Hematopoietic multipotent progenitor cell treated with erythropoietin and hydrocortisone succinate and interleukin-3 and kit ligand, for 4 days (in vitro differentiated cells): ENCODE data around the gene ACTN2.

Source experiments
- DNase-seq: peaks from one replicate; pipeline ENCODE4 v3.0.0-alpha.2; 2015

ACTN2 gene

DNA sequence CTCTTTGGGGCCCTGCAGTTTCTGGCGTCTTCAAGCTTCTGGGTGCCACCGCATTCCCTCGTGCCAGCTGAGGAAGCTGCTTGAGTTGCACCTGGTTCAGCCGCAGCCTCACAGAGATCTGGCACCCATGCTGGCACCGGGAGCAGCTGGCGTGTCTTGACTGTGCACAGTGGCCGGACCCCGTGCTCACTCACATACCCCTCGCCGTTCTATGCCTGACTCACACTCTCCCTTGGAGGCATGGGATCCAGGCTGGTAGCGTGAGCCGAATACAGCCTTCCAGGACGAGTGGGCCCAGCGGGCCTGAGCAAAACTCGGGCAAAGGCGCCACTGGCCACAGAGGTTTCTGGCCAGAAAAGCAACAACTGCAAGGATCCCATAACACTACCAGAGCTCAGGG is 100.2 kb downstream of the ACTN2 start:
- no peak for DNase-seq

DNA sequence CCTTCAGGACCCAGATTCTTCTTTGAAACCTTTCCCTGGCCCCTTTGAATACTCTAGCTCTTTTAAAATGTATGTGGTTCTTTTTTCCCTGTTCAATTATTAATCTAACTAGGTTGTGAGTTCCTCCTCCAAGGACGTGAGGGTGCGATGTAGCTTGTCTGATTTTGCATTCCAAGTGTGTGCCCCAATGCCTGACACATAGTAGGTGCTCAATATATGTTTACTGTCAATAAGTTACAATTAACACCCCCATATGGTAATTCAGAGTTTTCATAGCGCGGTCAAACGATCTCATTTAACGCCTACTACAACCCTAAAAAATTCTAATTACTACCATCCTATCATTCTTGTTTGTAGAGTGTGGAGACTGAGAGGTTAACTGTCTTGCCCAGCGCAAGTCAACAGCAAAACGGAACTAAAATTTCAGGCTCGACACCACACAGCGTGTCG is 108.3 kb downstream of the ACTN2 start:
- no peak for DNase-seq

DNA sequence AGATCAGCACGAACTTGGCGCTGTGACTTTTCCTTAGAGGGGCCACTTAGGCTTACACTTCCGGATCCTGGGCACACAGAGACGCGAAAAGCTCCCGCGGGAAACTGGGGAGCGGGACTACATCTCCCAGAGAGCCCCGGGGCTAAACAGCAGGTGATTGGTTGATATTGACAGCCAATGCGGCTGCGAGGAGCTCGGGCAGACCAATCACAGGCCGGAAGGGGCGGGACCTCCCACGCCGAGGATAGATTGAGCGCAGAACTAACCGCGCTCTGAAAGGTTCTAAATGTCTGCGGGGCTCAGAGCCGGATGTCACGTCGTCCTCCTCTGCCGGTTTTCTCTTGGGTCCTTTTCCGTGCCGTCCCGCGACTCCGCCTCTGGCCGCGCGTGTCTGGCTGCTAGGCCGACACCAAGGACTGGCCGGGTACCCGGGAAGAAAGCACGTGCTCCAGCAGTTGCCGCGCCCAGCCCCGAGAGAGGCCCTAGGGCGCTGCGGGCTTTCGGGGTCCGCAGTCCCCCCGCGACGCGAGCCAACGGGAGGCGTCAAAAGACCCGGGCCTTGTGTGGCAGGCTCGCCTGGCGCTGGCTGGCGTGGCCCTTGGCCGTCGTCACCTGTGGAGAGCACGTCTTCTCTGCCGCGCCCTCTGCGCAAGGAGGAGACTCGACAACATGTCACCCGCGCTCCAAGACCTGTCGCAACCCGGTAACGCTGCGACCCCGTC is 108.9 kb downstream of the ACTN2 start, which contains the start of gene MTR:
TSS of gene MTR (plus strand) at position 258 of the 722 bp plus-strand sequence. CDS start at position 670, 412 bp downstream.
- DNase-seq: peak; percentile 99

DNA sequence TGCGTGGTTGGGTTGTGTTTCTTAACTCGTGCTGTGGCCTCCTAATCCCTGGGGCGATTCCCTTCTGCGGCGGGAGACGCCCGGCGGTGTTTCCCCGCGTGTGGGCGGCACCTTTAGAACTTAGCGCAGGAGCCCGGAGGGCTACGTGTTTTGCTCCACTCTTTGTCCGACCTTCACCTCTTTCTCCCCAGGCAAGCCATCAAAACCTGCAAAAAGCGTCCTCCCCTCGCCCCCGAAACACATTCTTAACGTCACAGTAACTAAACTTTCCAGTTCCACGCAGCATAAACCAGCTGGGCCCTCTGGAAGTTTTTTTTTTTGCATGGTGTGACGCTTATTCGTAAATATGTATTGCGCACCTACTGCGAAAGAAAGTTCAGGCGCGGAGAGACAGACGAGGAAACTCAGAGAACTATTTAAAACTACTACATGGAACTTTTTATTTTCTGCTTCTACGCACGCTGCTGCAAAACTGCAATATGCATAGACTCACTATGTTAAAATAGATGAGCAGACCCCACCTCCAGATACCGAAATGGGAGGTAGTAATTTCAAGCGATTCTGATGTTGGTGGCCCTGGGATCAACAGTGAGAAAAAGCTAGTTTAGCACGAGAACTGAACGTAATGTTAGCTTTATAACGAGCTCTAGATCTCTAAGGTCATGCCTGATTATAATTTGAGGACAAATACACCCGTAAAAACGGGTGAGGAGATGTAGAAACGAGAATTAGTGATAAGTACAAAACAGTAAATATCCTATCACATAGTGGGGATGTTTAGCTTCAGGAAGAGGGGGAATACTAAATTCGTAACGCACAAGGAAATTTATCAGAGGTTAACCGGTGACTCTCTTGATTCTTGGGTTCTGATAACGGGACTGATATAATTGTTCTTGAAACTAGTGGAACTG is 109.7 kb downstream of the ACTN2 start:
- DNase-seq: peak; percentile 58

DNA sequence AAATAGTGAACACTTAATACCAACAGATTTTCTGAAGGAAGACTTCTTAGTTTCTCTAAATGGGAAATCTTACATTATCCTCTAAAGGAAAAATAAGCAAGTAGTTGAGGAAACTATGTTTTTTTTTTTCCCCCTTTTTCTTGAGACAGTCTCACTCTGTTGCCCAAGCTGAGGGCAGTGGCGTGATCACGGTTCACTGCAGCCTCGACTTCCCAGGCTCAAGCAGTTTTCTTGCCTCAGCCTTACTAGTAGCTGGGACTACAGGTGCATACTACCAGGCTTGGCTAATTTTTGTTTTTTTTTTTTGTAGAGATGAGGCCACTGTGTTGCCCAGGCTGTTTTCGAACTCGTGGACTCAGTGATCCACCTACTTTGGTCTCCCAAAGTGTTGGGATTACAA is 112.7 kb downstream of the ACTN2 start:
- DNase-seq: no peak

DNA sequence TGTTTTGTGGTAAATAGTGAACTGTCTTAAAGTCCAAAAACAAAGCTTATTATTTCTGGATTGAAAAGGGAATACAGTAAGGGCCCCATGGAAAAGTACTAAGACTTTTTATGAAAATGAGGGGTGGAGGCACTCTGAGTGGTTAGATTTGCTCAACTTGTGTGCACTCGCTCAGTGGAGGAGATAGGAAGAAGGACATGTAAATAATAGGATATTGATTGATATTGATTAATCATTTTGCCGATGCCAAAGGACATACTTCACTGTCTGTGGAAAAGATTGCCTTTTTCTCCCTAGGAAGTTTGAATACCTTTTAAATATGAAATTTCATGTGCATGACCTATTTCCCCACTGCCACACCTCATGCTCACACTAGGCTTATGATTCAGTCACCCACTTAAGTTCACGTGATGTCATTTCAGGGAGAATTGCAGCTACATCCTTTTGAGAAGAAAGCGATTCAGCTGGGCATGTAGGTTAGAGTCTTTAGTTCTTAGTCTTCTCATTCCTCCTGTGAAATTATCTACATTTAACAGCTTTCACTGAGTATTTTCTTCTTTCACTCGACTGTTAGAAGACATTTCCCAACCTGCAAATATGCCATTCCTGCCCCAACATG is 113.8 kb downstream of the ACTN2 start:
- DNase-seq: no peak

DNA sequence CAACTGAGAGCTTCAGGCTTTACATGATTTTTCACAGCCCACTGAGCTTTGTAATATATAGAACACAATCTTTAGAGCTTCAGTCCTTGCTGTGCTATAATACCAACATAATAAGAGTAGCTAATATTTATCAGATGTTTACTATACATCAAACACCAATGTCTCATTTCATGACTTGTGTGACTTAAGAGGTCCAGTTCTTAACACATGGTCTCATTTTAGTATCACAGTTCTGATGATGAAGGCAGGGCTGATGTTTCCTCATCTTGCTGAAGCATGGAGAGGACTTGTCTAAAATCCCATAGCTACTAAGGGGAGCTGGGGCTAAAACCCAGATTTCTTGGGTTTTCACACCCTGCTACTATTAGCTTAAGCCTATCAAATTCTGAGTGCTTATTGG is 114.3 kb downstream of the ACTN2 start:
- no peak for DNase-seq

DNA sequence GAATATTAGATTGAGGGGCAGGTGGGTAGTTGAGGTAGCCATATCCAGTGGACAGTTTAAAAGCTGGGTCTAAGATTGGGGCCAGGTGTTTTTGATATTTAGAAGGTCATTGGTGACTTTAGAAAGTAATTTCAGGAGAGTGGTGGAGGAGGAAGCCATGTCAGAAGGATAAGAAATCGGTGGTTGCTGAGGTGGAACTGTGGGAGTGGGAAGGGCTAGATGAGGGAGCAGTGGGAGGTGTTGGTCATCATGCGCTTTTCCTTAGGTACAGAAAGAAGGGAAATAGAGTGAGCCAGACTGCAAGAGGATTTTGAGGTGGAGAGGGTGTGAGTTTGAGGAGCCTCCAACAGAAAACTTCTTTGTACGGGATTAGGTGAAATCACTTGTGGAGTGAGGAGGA is 116.0 kb downstream of the ACTN2 start:
- no peak for DNase-seq

DNA sequence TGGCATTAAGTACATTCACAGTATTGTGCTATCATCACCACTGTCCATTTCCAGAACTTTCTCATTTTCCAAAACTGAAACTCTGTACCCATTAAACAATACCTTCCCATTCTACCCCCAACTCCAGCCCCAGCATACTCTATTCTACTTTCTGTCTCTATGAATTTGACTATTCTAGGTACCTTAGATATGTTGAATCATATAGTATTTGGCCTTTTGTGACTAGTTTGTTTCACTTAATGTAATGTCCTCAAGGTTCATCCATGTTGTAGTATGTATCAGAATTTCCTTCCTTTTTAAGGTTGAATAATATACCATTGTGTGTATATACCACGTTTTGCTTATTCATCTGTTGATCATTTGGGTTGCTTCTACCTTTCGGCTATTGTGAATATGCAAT is 120.3 kb downstream of the ACTN2 start:
- no peak for DNase-seq

DNA sequence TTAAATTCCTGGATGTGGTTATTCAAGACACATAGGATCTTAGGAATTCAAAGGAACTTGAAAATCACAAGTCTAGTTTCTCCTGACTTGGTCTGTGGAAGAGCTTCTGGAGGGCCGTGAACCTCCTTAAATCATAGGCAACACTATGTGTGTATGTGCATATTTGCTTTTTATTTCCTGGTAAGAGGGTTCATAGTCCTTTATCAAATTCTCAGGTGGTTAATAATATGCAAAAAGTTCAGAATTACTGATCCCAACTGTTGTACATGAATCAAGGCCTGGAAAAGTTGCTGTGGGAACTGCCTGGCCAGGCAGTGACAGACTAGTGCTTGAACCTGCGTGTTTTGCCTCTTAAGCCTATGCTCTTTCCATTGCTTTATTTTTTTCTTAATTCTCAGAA is 121.7 kb downstream of the ACTN2 start:
- no peak for DNase-seq

DNA sequence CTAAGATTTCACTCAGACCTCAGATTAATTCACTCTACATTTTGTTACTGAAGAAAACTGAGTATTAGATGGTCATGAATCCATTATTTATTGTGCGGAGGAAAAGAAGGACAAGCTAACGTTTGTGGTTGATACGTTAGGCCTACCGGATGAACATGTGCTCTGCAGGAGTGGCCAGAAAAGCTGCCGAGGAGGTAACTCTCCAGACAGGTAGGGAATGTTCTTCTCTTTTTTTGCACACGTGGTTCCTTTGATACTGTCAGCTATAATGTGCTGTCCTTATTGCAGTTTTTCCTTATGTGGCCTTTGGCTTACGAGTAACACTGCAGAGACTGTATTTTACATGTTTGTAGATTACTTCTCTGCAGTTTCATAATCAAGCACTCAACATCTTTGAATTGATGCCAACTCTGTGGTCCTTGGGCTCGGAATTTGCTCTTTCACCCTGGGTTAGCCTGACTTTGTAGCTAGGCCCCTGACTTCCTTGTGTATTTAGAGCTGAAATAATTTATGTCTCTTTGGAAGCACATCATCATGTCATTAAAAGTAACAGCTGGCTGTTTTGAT is 122.3 kb downstream of the ACTN2 start:
- DNase-seq: peak; percentile 76

DNA sequence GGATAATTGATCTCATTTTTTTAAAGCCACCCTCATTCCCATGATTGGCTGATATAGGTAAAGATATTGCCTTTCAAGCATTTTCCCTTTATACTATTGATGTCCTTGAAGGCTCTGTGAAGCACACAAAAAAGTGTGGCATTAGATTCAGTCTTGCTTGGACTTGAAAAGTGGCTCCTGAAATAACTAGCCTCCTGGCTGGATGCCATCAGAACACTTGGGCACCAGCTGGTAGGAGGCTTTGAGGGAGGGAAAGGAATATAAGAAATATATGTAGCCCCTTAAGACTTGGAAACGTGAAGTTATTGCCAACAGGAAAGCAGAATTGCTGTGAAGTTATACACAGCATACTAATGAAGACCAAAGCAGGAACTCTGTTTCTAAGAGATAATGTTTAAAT is 122.8 kb downstream of the ACTN2 start:
- DNase-seq: peak; percentile 15

DNA sequence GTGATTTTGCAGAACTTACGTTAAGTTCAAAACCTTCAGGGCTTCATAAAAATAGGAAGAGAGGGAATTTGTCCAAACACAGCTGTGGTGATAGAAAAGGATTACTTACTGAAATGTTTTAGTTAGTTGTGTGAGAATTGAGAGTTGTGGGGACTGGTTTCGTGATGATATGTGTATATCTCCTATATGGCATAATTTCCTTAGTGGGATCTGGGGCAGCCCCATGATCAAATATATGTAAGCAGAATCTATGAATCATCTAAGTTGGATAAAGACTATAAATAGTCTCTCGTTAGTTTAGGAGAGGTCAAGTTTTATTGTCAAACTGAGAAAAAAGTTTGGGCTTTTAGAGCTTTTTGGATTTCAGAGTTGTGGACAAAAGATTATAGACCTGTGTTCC is 123.7 kb downstream of the ACTN2 start:
- DNase-seq: no peak

DNA sequence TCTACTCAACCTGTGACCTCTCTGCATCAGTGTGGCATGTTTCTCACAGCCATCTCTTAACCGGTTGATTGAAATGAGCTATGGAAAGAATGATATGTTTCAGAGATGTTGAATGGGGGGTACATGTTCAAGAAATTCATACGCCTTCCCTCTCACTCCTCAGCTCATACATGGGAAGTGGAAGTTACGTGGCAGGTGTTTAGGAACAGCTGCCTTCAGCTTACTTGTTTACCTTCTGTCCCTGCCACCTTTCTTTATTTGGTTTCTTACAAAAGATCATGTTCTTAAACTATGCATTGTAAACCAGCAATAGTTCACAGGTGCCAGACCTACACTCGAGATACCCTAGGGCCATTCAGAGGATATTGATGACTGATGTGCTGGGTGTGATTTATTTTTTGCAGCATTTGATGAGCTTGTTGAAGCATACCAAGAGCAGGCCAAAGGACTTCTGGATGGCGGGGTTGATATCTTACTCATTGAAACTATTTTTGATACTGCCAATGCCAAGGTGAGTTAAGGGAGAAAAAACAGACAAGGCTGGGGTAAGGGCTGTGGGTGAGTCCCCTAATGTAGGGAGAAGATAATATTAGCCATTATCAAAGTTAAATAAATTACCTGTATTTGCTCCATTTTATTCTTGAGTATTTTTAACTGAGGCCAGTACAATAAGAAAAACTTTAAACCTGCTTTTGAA is 126.2 kb downstream of the ACTN2 start:
- DNase-seq: no peak
